Lower leg skin (tissue), 4 donors: ENCODE measurements around the gene DSP. TPM values are rescaled to one million over a fixed set of nuclear protein-coding genes. Genes with fewer than 3 reads are reported as not detected.

Experiments
- DNase-seq, 2 donors: peaks; one replicate each; pipeline ENCODE4 v3.0.0-alpha.2; 2019; ENCODE audit warnings: low spot score in 2 of 2
- H3K4me3 ChIP-seq: fragments of 200-600 bp; sonication (generic); 2 replicates; pipeline ENCODE4 v1.5.1; 2017; ENCODE audit warnings: mild to moderate bottlenecking, low read depth; ENCODE audit not compliant: poor library complexity, severe bottlenecking
- POLR2A ChIP-seq, 2 donors: fragments of 450-650 bp; IDR thresholded peaks; one replicate each; pipeline ENCODE4 v1.6.1; 2016 to 2017; ENCODE audit warnings: antibody characterized with exemption in 2 of 2, mild to moderate bottlenecking in 1 of 2, moderate library complexity in 1 of 2
- WGBS, 2 donors: methylation state at CpG; one replicate each; pipeline ENCODE4 v1.1.5; 2018; 5-methylcytosine and 5-hydroxymethylcytosine counted together
- intact Hi-C: fragments of 100-400 bp; cut with DNase I; formaldehyde crosslinking; loops from one replicate; pipeline ENCODE4 v1.15.0; 2023; ENCODE audit warnings: low total_unique reads
- total RNA-seq, 4 donors: library from RNA; depleted of rRNA; stranded (reverse); fragments of >200 nt; gene quantifications; one replicate each; pipeline ENCODE4 v1.1.0, GENCODE V29; 2016
- TF ChIP-seq, protein P1 (sequence below), 3 donors: fragments of 450-650 bp; IDR thresholded peaks; one replicate each; pipeline ENCODE4 v1.5.1; 2016; ENCODE audit warnings: antibody characterized with exemption in 3 of 3, mild to moderate bottlenecking in 3 of 3, moderate library complexity in 2 of 3

DSP gene
- total RNA-seq, 4 donors from 2014 or later = 2,143 to 2,497 (median 2,321) TPM

DNA sequence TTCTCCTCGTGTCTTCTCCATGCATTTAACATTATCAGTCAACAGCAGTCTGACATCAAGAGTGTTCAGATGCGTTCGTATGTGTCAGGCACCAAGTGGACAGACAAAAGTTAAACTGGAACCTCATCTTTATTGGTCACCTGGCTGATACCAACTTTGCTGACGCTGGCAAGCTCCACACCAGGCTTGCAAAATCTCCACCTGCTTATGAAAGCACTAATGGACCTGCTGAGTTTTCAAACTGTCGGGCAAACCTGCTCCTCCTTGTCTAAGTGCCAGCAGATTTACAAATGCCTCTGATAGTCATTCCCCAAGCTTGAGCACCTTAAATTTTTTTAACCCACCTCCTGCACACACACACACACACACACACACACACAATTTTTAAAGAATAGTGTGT, 27.9 kb upstream of the DSP start:
- TF ChIP-seq, protein P1, sequence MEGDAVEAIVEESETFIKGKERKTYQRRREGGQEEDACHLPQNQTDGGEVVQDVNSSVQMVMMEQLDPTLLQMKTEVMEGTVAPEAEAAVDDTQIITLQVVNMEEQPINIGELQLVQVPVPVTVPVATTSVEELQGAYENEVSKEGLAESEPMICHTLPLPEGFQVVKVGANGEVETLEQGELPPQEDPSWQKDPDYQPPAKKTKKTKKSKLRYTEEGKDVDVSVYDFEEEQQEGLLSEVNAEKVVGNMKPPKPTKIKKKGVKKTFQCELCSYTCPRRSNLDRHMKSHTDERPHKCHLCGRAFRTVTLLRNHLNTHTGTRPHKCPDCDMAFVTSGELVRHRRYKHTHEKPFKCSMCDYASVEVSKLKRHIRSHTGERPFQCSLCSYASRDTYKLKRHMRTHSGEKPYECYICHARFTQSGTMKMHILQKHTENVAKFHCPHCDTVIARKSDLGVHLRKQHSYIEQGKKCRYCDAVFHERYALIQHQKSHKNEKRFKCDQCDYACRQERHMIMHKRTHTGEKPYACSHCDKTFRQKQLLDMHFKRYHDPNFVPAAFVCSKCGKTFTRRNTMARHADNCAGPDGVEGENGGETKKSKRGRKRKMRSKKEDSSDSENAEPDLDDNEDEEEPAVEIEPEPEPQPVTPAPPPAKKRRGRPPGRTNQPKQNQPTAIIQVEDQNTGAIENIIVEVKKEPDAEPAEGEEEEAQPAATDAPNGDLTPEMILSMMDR (IDR thresholded peaks at IDR 0.05) = no peak
- TF ChIP-seq POLR2A (IDR thresholded peaks at IDR 0.05) = no peak
- intact Hi-C loops = no loop called here
- DNase-seq = no peak
- no peak overlapping the region for H3K4me3 ChIP-seq
- 56 to 63% methylated on average over 5 of the region's 5 CpGs for WGBS, 2 donors

DNA sequence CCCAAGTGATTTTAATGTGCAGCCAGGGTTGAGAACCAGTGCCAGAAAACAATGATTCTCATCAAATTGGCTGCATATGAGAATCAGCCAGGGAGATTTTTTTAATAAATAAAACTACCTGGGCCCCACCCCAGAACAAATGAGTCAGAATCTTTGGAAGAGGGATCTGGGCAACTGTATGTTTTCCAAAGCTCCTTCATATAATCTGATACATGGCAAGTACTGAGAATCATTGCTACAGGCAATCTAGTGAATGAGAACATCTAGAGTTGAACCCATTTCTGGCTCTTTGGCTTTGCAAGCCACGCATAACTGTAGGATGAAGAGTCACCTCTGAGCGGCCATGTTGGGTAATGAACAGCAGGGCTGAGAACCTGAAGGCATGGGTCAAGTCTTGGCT, 26.1 kb upstream of the DSP start:
- WGBS, 2 donors = 58 to 68% methylated on average over 2 of the region's 2 CpGs
- DNase-seq = no peak
- intact Hi-C loops = loop anchor here (5.0 kb wide), 1 partner anchor 1493 kb away; no protein-coding TSS in a partner anchor
- TF ChIP-seq, protein P1 (IDR thresholded peaks at IDR 0.05) = no peak
- no peak for TF ChIP-seq POLR2A (IDR thresholded peaks at IDR 0.05)
- no peak overlapping the region for H3K4me3 ChIP-seq

DNA sequence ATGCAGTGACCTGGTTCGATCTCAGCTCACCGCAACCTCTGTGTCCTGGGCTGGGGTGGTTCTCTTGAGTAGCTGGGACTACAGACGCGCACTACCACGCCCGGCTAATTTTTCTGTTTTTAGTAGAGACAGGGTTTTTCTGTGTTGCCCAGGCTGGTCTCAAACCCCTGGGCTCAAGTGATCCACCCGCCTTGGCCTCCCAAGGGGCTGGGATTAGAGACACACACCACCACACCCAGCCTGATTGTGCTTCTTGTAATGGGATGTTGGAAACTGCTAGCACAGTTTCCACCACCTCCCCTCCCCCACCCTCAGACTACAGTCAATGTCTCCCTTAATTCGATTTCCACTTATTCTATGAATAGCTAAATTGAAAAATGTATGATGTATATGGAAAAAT, 22.6 kb upstream of the DSP start:
- no peak overlapping the region for H3K4me3 ChIP-seq
- TF ChIP-seq, protein P1 (IDR thresholded peaks at IDR 0.05) = no peak
- no peak for TF ChIP-seq POLR2A (IDR thresholded peaks at IDR 0.05)
- DNase-seq = no peak
- 71 to 74% methylated on average over 8 of the region's 8 CpGs for WGBS, 2 donors
- intact Hi-C loops = loop anchor here (5.0 kb wide), 1 partner anchor 1497 kb away; no protein-coding TSS in a partner anchor

DNA sequence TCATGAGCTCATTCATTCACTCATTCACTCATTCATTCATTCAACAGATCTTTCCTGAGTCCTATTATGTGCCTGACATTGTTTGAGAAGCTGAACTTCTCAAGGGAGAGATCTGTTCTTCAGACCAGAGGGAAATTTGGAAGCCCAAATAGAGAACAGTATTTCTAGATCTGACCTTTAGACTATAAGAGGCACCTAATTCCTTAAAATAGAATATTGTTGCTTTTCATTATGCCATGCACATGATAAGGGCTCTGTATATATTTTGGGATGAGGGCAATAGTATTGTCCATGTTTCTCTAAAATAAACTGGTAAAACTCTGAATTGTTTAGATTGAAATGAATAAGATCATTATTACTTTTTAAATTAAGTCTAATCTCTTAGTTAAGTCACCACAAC, 18.6 kb upstream of the DSP start:
- H3K4me3 ChIP-seq = no peak overlapping the region
- intact Hi-C loops = no loop called here
- TF ChIP-seq POLR2A (IDR thresholded peaks at IDR 0.05) = no peak
- TF ChIP-seq, protein P1 (IDR thresholded peaks at IDR 0.05) = no peak
- no peak for DNase-seq

DNA sequence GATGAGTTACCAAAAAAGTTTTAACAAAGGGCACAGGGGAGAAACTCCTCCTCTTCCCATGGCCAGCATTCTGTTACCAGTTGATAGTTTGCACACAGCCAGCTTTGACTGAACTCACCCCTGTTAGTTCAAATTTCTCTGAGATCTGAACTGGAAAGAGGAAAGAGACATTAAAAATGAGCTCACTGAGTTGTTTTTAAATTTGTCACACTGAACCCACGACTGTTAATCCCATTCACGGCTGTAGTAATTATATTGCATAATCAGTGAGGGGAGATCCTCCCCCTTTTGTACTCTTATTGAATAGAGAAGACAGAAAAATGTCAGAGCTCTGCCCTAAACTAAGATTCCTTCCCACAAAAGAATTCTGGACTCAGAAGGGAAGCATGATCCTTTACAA, 17.5 kb upstream of the DSP start:
- WGBS, 2 donors = 10 to 17% methylated on average over 2 of the region's 2 CpGs
- intact Hi-C loops = no loop called here
- no peak for DNase-seq
- H3K4me3 ChIP-seq = no peak overlapping the region
- TF ChIP-seq POLR2A (IDR thresholded peaks at IDR 0.05) = no peak
- TF ChIP-seq, protein P1 (IDR thresholded peaks at IDR 0.05) = no peak

DNA sequence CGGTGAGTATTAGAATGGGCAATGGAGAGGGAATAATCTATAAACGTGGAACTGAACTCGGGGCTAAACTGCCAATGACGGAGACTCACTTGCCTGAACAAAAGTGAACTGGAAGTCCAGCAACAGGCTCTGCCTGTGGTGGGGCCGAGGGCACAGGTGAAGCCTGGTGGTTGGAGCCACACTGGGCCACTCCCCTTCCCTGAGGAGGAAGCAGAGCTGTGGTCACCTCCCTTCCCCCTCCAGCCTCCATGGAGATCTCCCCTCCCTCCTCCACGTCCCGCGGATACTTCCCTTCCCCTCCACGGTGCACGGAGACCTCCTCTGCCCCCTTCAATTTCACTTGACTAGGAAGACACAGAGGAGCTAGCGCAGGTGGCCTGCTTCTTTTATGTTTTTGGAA, 14.7 kb upstream of the DSP start:
- TF ChIP-seq, protein P1 (IDR thresholded peaks at IDR 0.05) = no peak
- no peak for TF ChIP-seq POLR2A (IDR thresholded peaks at IDR 0.05)
- 68 to 72% methylated on average over 11 of the region's 11 CpGs for WGBS, 2 donors
- intact Hi-C loops = no loop called here
- H3K4me3 ChIP-seq = no peak overlapping the region
- no peak for DNase-seq
